ENCODE measurements around the gene SLC35F6. TPM values are rescaled to one million over a fixed set of nuclear protein-coding genes. Genes with fewer than 3 reads are reported as not detected.
"Not testable (repeated sequence)": the region's sequence is repeated elsewhere in the genome, so short reads cannot be mapped to it uniquely, and the experiment has no call there.

The SLC35F6 gene
- total and polyA plus RNA-seq, 4 donors = 9.6 to 34.6 (median 21.6) TPM

DNA sequence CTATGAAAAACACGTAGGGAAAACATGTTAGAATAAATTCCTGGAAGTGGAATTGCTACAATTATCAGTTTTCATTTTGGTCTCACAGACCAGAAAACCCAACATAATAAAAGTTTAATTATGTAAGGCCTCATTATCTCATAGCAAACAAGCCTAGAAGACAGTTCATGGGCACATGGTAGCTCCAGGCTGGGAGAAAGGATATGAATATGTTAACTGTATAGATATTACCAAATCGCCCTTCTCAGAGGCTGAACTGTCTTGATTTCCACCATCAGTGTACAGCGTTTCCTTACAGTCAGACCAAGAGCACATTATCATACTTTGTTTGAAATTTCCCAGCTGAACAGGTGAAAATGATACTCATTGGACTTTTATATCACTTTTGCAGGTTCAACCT is 17.1 kb upstream of the SLC35F6 start:
- no peaks in the 10 kb centered on the region for H3K27me3 ChIP-seq (ENCODE audit: control insufficient read depth in 1 of 2, insufficient read depth in 2 of 2, low read length in 1 of 2)
- H3K4me3 ChIP-seq (ENCODE audit: low read length in 2 of 2) = no peak overlapping the region
- H3K4me1 ChIP-seq (ENCODE audit: control insufficient read depth in 1 of 2, insufficient read depth in 2 of 2, low read length in 2 of 2) = no peaks in the 10 kb centered on the region
- H3K27ac ChIP-seq (ENCODE audit: low read depth in 1 of 2, low read length in 2 of 2) = no peak overlapping the region
- 81 to 89% methylated on average over 3 of the region's 3 CpGs for whole genome bisulfite sequencing, 2 donors
- no peaks in the 10 kb centered on the region for H3K36me3 ChIP-seq (ENCODE audit: control insufficient read depth in 1 of 2, insufficient read depth in 2 of 2, low read length in 1 of 2)
- DNase-seq (no peak), ATAC-seq (ENCODE audit: low FRiP score) (no peak)
- no peaks in the 10 kb centered on the region for H3K9me3 ChIP-seq (ENCODE audit: control insufficient read depth, low read length)
- intact Hi-C loops (cut with DNase I) = no loop called here

DNA sequence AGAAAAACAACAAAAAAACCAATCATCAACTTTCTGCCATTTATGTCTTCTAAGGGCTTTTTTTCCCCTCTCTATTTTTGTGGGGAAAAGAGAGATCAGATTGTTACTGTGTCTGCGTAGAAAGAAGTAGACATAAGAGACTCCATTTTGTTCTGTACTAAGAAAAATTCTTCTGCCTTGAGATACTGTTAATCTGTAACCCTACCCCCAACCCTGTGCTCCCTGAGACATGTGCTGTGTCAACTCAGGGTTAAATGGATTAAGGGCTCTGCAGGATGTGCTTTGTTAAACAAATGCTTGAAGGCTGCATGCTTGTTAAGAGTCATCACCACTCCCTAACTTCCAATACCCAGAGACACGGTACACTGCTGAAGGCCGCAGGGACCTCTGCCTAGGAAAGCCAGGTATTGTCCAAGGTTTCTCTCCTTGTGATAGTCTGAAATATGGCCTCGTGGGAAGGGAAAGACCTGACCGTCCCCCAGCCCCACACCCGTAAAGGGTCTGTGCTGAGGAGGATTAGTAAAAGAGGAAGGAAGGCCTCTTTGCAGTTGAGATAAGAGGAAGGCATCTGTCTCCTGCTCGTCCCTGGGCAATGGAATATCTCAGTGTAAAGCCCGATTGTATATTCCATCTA is 14.2 kb upstream of the SLC35F6 start:
- DNase-seq; H3K27me3 ChIP-seq (ENCODE audit: control insufficient read depth in 1 of 2, insufficient read depth in 2 of 2, low read length in 1 of 2); H3K9me3 ChIP-seq (ENCODE audit: control insufficient read depth, low read length); H3K36me3 ChIP-seq (ENCODE audit: control insufficient read depth in 1 of 2, insufficient read depth in 2 of 2, low read length in 1 of 2); H3K27ac ChIP-seq (ENCODE audit: low read depth in 1 of 2, low read length in 2 of 2); H3K4me1 ChIP-seq (ENCODE audit: control insufficient read depth in 1 of 2, insufficient read depth in 2 of 2, low read length in 2 of 2); H3K4me3 ChIP-seq (ENCODE audit: low read length in 2 of 2); intact Hi-C loops (cut with DNase I); ATAC-seq (ENCODE audit: low FRiP score): not testable (repeated sequence)
- 74 to 79% methylated on average over 8 of the region's 8 CpGs for WGBS, 2 donors

- H3K4me1 ChIP-seq (ENCODE audit: control insufficient read depth in 1 of 2, insufficient read depth in 2 of 2, low read length in 2 of 2); H3K9me3 ChIP-seq (ENCODE audit: control insufficient read depth, low read length); H3K27ac ChIP-seq (ENCODE audit: low read depth in 1 of 2, low read length in 2 of 2); ATAC-seq (ENCODE audit: low FRiP score); DNase-seq; H3K4me3 ChIP-seq (ENCODE audit: low read length in 2 of 2); intact Hi-C loops (cut with DNase I); H3K36me3 ChIP-seq (ENCODE audit: control insufficient read depth in 1 of 2, insufficient read depth in 2 of 2, low read length in 1 of 2); H3K27me3 ChIP-seq (ENCODE audit: control insufficient read depth in 1 of 2, insufficient read depth in 2 of 2, low read length in 1 of 2): not testable (repeated sequence)
- 87 to 88% methylated on average over 11 of the region's 11 CpGs for WGBS, 2 donors
Measured at GRCh38 chr2:26750467-26750866, 13.6 kb upstream of the SLC35F6 start.

- no peaks in the 10 kb centered on the region for H3K4me1 ChIP-seq (ENCODE audit: control insufficient read depth in 1 of 2, insufficient read depth in 2 of 2, low read length in 2 of 2)
- 81 to 84% methylated on average over 3 of the region's 3 CpGs for WGBS, 2 donors
- H3K27me3 ChIP-seq (ENCODE audit: control insufficient read depth in 1 of 2, insufficient read depth in 2 of 2, low read length in 1 of 2) = no peaks in the 10 kb centered on the region
- ATAC-seq (ENCODE audit: low FRiP score) (no peak), DNase-seq (no peak)
- H3K36me3 ChIP-seq (ENCODE audit: control insufficient read depth in 1 of 2, insufficient read depth in 2 of 2, low read length in 1 of 2) = no peaks in the 10 kb centered on the region
- H3K4me3 ChIP-seq (ENCODE audit: low read length in 2 of 2) = no peak overlapping the region
- H3K27ac ChIP-seq (ENCODE audit: low read depth in 1 of 2, low read length in 2 of 2) = no peak overlapping the region
- H3K9me3 ChIP-seq (ENCODE audit: control insufficient read depth, low read length) = no peaks in the 10 kb centered on the region
- intact Hi-C loops (cut with DNase I) = no loop called here
Measured at GRCh38 chr2:26752656-26753055, 11.4 kb upstream of the SLC35F6 start.

GRCh38 chr2:26754539-26754938 is 9.5 kb upstream of the SLC35F6 start:
- ATAC-seq (ENCODE audit: low FRiP score) (no peak), DNase-seq (no peak)
- intact Hi-C loops (cut with DNase I) = no loop called here
- Histone ChIP-seq H3K4me1 (ENCODE audit: control insufficient read depth in 1 of 2, insufficient read depth in 2 of 2, low read length in 2 of 2) (no peaks in the 10 kb centered on the region), H3K27me3 (ENCODE audit: control insufficient read depth in 1 of 2, insufficient read depth in 2 of 2, low read length in 1 of 2) (no peaks in the 10 kb centered on the region), H3K36me3 (ENCODE audit: control insufficient read depth in 1 of 2, insufficient read depth in 2 of 2, low read length in 1 of 2) (no peaks in the 10 kb centered on the region), H3K27ac (ENCODE audit: low read depth in 1 of 2, low read length in 2 of 2) (no peak overlapping the region), H3K9me3 (ENCODE audit: control insufficient read depth, low read length) (no peaks in the 10 kb centered on the region), H3K4me3 (ENCODE audit: low read length in 2 of 2) (no peak overlapping the region)
- WGBS, 2 donors = 94 to 96% methylated on average over 4 of the region's 4 CpGs

- H3K36me3 ChIP-seq (ENCODE audit: control insufficient read depth in 1 of 2, insufficient read depth in 2 of 2, low read length in 1 of 2) = no peaks in the 10 kb centered on the region
- no peaks in the 10 kb centered on the region for H3K27me3 ChIP-seq (ENCODE audit: control insufficient read depth in 1 of 2, insufficient read depth in 2 of 2, low read length in 1 of 2)
- no peaks in the 10 kb centered on the region for H3K4me1 ChIP-seq (ENCODE audit: control insufficient read depth in 1 of 2, insufficient read depth in 2 of 2, low read length in 2 of 2)
- DNase-seq (no peak), ATAC-seq (ENCODE audit: low FRiP score) (no peak)
- intact Hi-C loops (cut with DNase I) = no loop called here
- 76 to 81% methylated on average over 4 of the region's 4 CpGs for WGBS, 2 donors
- H3K27ac ChIP-seq (ENCODE audit: low read depth in 1 of 2, low read length in 2 of 2) = no peak overlapping the region
- H3K9me3 ChIP-seq (ENCODE audit: control insufficient read depth, low read length) = no peaks in the 10 kb centered on the region
- no peak overlapping the region for H3K4me3 ChIP-seq (ENCODE audit: low read length in 2 of 2)
Measured at GRCh38 chr2:26754972-26755670, 9.0 kb upstream of the SLC35F6 start.

GRCh38 chr2:26756337-26756736 is 7.7 kb upstream of the SLC35F6 start:
- intact Hi-C loops (cut with DNase I) = no loop called here
- H3K36me3 ChIP-seq (ENCODE audit: control insufficient read depth in 1 of 2, insufficient read depth in 2 of 2, low read length in 1 of 2) = no peaks in the 10 kb centered on the region
- no peak overlapping the region for H3K4me3 ChIP-seq (ENCODE audit: low read length in 2 of 2)
- no peak overlapping the region for H3K27ac ChIP-seq (ENCODE audit: low read depth in 1 of 2, low read length in 2 of 2)
- ATAC-seq (ENCODE audit: low FRiP score) (no peak), DNase-seq (no peak)
- H3K27me3 ChIP-seq (ENCODE audit: control insufficient read depth in 1 of 2, insufficient read depth in 2 of 2, low read length in 1 of 2) = no peaks in the 10 kb centered on the region
- 87 to 91% methylated on average over 5 of the region's 5 CpGs for WGBS, 2 donors
- no peaks in the 10 kb centered on the region for H3K9me3 ChIP-seq (ENCODE audit: control insufficient read depth, low read length)
- no peaks in the 10 kb centered on the region for H3K4me1 ChIP-seq (ENCODE audit: control insufficient read depth in 1 of 2, insufficient read depth in 2 of 2, low read length in 2 of 2)

DNA sequence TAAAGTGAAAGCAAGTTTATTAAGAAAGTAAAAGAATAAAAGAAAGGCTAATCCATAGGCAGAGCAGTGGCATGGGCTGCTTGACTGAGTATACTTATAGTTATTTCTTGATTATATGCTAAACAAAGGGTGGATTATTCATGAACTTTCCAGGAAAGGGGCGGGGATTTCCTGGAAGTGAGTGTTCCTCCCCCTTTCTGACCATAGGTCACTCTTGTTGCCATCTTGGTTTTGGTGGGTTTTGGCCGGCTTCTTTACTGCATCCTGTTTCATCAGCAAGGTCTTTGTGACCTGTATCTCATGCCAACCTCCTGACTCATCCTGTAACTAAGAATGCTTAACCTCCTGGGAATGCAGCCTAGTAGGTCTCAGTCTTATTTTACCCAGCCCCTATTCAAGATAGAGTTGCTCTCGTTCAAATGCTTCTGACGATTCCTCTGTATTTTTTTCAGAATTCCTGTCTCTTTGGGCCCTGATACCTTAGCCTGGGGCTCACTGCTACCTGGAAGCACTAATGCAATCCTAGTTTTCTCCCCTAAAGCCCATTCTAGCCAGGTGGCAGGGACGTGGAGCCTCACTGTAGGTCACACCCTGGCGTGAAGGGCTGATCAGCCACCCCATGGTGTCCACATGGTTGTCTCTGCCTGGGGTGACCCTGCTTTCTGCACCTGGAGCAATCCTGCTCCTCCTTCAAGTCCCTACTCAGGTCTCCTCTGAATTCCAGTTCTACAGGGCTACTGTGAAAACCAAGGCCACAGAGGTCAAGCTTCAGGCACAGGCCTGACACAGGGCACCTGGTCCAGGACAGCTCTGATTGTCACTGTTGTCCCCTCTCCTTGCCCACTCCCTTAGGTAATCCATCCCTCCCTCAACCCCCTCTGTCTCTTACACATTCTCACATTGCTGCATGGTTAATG is 6.0 kb upstream of the SLC35F6 start:
- intact Hi-C loops (cut with DNase I) = no loop called here
- Histone ChIP-seq H3K4me1 (ENCODE audit: control insufficient read depth in 1 of 2, insufficient read depth in 2 of 2, low read length in 2 of 2) (no peaks in the 10 kb centered on the region), H3K27ac (ENCODE audit: low read depth in 1 of 2, low read length in 2 of 2) (peak overlapping the region in 1 of 2 donors; percentile 23), H3K4me3 (ENCODE audit: low read length in 2 of 2) (no peak overlapping the region), H3K9me3 (ENCODE audit: control insufficient read depth, low read length) (no peaks in the 10 kb centered on the region), H3K27me3 (ENCODE audit: control insufficient read depth in 1 of 2, insufficient read depth in 2 of 2, low read length in 1 of 2) (no peaks in the 10 kb centered on the region), H3K36me3 (ENCODE audit: control insufficient read depth in 1 of 2, insufficient read depth in 2 of 2, low read length in 1 of 2) (no peaks in the 10 kb centered on the region)
- WGBS, 2 donors = 47 to 48% methylated on average over 6 of the region's 6 CpGs
- peak; percentile 51 for ATAC-seq (ENCODE audit: low FRiP score)
- DNase-seq = peak in 1 of 2 donors; percentile 82

Data from aorta (tissue), 5 donors.